K562 (cell line): ENCODE results near the gene GLIPR2. TPM values are rescaled to one million over a fixed set of nuclear protein-coding genes. Genes with fewer than 3 reads are reported as not detected.

Experiments used
- ATAC-seq: fragments of 200-7000 bp; cut with Tn5 transposase; 3 replicates; pipeline ENCODE4 v1.9.1; 2020; ENCODE audit warnings: moderate library complexity
- BruUV-seq: library from RNA; stranded (reverse); fragments of 400-500 nt; replicated peaks from 2 replicates; lab custom pipeline; 2021; lab: Mats Ljungman, UMichigan
- CTCF ChIA-PET: fragments of 300-600 bp; formaldehyde crosslinking; extraction: SDS; loops from one replicate; lab custom pipeline; 2021; ENCODE audit warnings: low intra/inter-chr PET ratio; lab: Yijun Ruan, JAX
- POLR2A ChIA-PET: fragments of 300-600, 350-650 bp; sonication (Branson Sonifier 250); formaldehyde crosslinking; extraction: SDS; loops from one replicate; lab custom pipeline; 2021; ENCODE audit warnings: antibody characterized with exemption, inconsistent platforms; lab: Yijun Ruan, JAX
- DNase-seq, 4 experiments: peaks; one replicate each; pipeline versions ENCODE4 v3.0.0 to v3.0.0-alpha.2; 2011 to 2018; ENCODE audit warnings: low spot score in 3 of 4, mixed read lengths in 3 of 4; ENCODE audit errors: extremely low read depth in 1 of 4
- FAIRE-seq: peaks from 2 replicates; lab custom pipeline; 2011; peaks lifted over from hg19 to GRCh38; lab: Jason Lieb, UNC
- H2AFZ ChIP-seq: 2 replicates; pipeline ENCODE4 v1.6.0; 2011; ENCODE audit warnings: low read depth, low read length, control low read depth, inconsistent platforms
- H3K27ac ChIP-seq: fragments of 200-600 bp; 3 replicates; pipeline ENCODE4 v1.8.0; 2011; ENCODE audit warnings: low read depth, mild to moderate bottlenecking, control low read depth, inconsistent platforms, low read length, moderate library complexity, mixed read lengths; ENCODE audit errors: extremely low read depth
- H3K27me3 ChIP-seq, 2 experiments: fragments of 300-600 bp in 1 of 2; 2 replicates in 1 of 2; 3 replicates in 1 of 2; pipeline versions ENCODE4 v1.6.0 to v1.8.0; 2011; ENCODE audit warnings: inconsistent platforms in 2 of 2, low read length in 2 of 2, mild to moderate bottlenecking in 1 of 2, mixed read lengths in 1 of 2, moderate library complexity in 1 of 2; ENCODE audit not compliant: control insufficient read depth in 2 of 2, insufficient read depth in 2 of 2
- H3K36me3 ChIP-seq: fragments of 300-600 bp; 3 replicates; pipeline ENCODE4 v1.8.0; 2011; ENCODE audit warnings: mild to moderate bottlenecking, low read length, inconsistent platforms; ENCODE audit not compliant: control insufficient read depth, insufficient read depth
- H3K4me1 ChIP-seq, 2 experiments: fragments of 200-600 bp in 1 of 2; replicated peaks in 1 of 2; 2 replicates in 1 of 2; 3 replicates in 1 of 2; pipeline versions ENCODE4 v1.5.1 to v1.8.0; 2011; ENCODE audit warnings: inconsistent platforms in 2 of 2, low read length in 2 of 2, mild to moderate bottlenecking in 1 of 2, mixed read lengths in 1 of 2, moderate library complexity in 1 of 2; ENCODE audit not compliant: control insufficient read depth in 2 of 2, insufficient read depth in 2 of 2
- H3K4me2 ChIP-seq: 2 replicates; pipeline ENCODE4 v1.6.1; 2011; ENCODE audit warnings: low read length, control low read depth, inconsistent platforms, mixed read lengths; ENCODE audit not compliant: insufficient read depth
- H3K4me3 ChIP-seq: fragments of 200-600 bp; sonication (generic), shearing (Covaris generic); 2 replicates; pipeline ENCODE4 v1.5.1; 2016; ENCODE audit warnings: control low read depth, inconsistent platforms
- H3K79me2 ChIP-seq: fragments of 200-600 bp; 3 replicates; pipeline ENCODE4 v1.8.0; 2011; ENCODE audit warnings: low read length, inconsistent platforms; ENCODE audit not compliant: control insufficient read depth, insufficient read depth
- H3K9ac ChIP-seq, 2 experiments: 2 replicates each; pipeline versions ENCODE4 v1.6.0 to v1.6.1; 2011; ENCODE audit warnings: low read depth in 2 of 2, low read length in 2 of 2, control low read depth in 1 of 2, inconsistent platforms in 1 of 2, mild to moderate bottlenecking in 1 of 2, mixed read lengths in 1 of 2; ENCODE audit not compliant: insufficient read depth in 1 of 2
- H3K9me1 ChIP-seq: one replicate; pipeline ENCODE4 v1.6.0; 2011; ENCODE audit warnings: inconsistent platforms, mild to moderate bottlenecking, low read length, moderate library complexity; ENCODE audit not compliant: control insufficient read depth, insufficient read depth
- H3K9me3 ChIP-seq: replicated peaks from 2 replicates; pipeline ENCODE4 v1.5.1; 2011; ENCODE audit warnings: low read depth, low read length, inconsistent platforms; ENCODE audit not compliant: control insufficient read depth, insufficient read depth
- H4K20me1 ChIP-seq: replicated peaks from 2 replicates; pipeline ENCODE4 v1.6.1; 2011; ENCODE audit warnings: low read length, inconsistent platforms, mixed read lengths; ENCODE audit not compliant: control insufficient read depth, insufficient read depth
- HEY1 ChIP-seq: fragments of 250-450 bp; sonication (Bioruptor Pico); IDR thresholded peaks from 2 replicates; pipeline ENCODE4 v1.5.0; 2020; ENCODE audit warnings: mild to moderate bottlenecking, moderate library complexity, borderline replicate concordance
- ID3 ChIP-seq, 2 experiments: fragments of 250-450 bp in 1 of 2; fragments of 450-650 bp in 1 of 2; sonication (Bioruptor Pico) in 1 of 2; IDR thresholded peaks; 2 replicates each; pipeline versions ENCODE4 v1.6.1 to v1.8.0; 2016 to 2021; ENCODE audit warnings: mild to moderate bottlenecking in 2 of 2, moderate library complexity in 2 of 2, missing compliant biosample characterization in 1 of 2, missing genetic modification characterization in 1 of 2
- PHTF2 ChIP-seq: fragments of 250-450 bp; sonication (Bioruptor Pico); IDR thresholded peaks from 2 replicates; pipeline ENCODE4 v1.5.0; 2021; ENCODE audit warnings: mild to moderate bottlenecking
- TAF15 ChIP-seq: fragments of 200-400 bp; formaldehyde crosslinking; IDR thresholded peaks from 2 replicates; pipeline ENCODE4 v1.6.1; 2017; ENCODE audit warnings: mild to moderate bottlenecking, low read depth, low read length, moderate library complexity
- TFE3 ChIP-seq: fragments of 450-650 bp; formaldehyde crosslinking; IDR thresholded peaks from 2 replicates; pipeline ENCODE4 v1.4.0; 2020; ENCODE audit warnings: mild to moderate bottlenecking, mixed read lengths
- XRCC3 ChIP-seq: fragments of 450-650 bp; IDR thresholded peaks from 2 replicates; pipeline ENCODE4 v1.6.1; 2017; ENCODE audit warnings: mild to moderate bottlenecking, moderate library complexity
- ZBTB17 ChIP-seq: fragments of 450-650 bp; formaldehyde crosslinking; IDR thresholded peaks from 2 replicates; pipeline ENCODE4 v1.4.0; 2020; ENCODE audit warnings: mild to moderate bottlenecking
- ZBTB7A ChIP-seq: IDR thresholded peaks from 2 replicates; pipeline ENCODE4 v1.6.1; 2011; ENCODE audit warnings: low read depth, mild to moderate bottlenecking, low read length, moderate library complexity, borderline replicate concordance; ENCODE audit not compliant: control insufficient read depth
- WGBS: fragments of 100-300 bp; shearing (Covaris generic); methylation state at CpG from one replicate; pipeline ENCODE4 v1.1.6; 2016; ENCODE audit warnings: low coverage, mixed read lengths; ENCODE audit not compliant: insufficient coverage; ENCODE audit errors: missing lambda C conversion rate; 5-methylcytosine and 5-hydroxymethylcytosine counted together
- in situ Hi-C: fragments of 300-500 bp; cut with MboI; formaldehyde crosslinking; loops from 4 replicates; pipeline ENCODE4 v1.15.0; 2018; ENCODE audit warnings: inconsistent platforms, mixed read lengths
- intact Hi-C: fragments of 100-400 bp; cut with micrococcal nuclease; formaldehyde crosslinking; loops from 2 replicates; pipeline ENCODE4 v1.14.2; 2022
- polyA plus RNA-seq, 8 experiments: library from polyadenylated mRNA; depleted of rRNA in 4 of 8; stranded (reverse) in 5 of 8; unstranded in 3 of 8; fragments of >200 nt; fragmentation: Nextera tagmentation in 2 of 8; fragmentation: Illumina TruSeq in 1 of 8; extraction: Ambion mirVana in 2 of 8; extraction: Trizol in 1 of 8; gene quantifications; 2 replicates each; pipeline versions ENCODE4 v1.2.1 to v1.2.3, GENCODE V29; 2011 to 2014; ENCODE audit warnings: inconsistent platforms in 1 of 8, missing spikeins in 1 of 8
- total RNA-seq, 7 experiments: library from RNA; depleted of rRNA in 6 of 7; stranded (reverse); fragments of >200 nt in 6 of 7; fragmentation: Illumina TruSeq in 2 of 7; extraction: Trizol in 2 of 7; gene quantifications; 2 replicates each; pipeline versions ENCODE4 v1.2.1 to v1.2.3, GENCODE V29; 2011 to 2021; ENCODE audit warnings: low replicate concordance in 1 of 7

The GLIPR2 gene
- total and polyA plus RNA-seq, 9 of the 15 experiments (the other 6 are each of a cell fraction or from before 2014, with no cell fraction given) = 1.4 to 8.8 (median 2.9) TPM

GRCh38 chr9:36156116-36156515 lies 19.6 kb downstream of the GLIPR2 start:
- WGBS = 93% methylated on average over 3 of the region's 6 CpGs
- Histone ChIP-seq H4K20me1 (no peaks in the 10 kb centered on the region), H3K4me2 (no peak overlapping the region), H3K27ac (no peak overlapping the region), H3K9me3 (0 out of 2 replicates have a peak, but pooled peaks cover 1% of the 10 kb centered on the region), H3K4me3 (no peak overlapping the region), H3K9ac (no peak overlapping the region), H2AFZ (no peak overlapping the region), H3K36me3 (no peaks in the 10 kb centered on the region), H3K27me3 (no peaks in the 10 kb centered on the region), H3K4me1 (peaks cover 0 to 3% of the 10 kb centered on the region in 2 experiments; a peak in 3 of 5 replicates), H3K9me1 (no peaks in the 10 kb centered on the region), H3K79me2 (no peaks in the 10 kb centered on the region)
- ATAC-seq (no peak), DNase-seq (no peak), FAIRE-seq (no peak)
- intact Hi-C loops = no loop called here
- TF ChIP-seq TFE3 (no peak), XRCC3 (no peak), ZBTB17 (CRISPR knock-in tag) (no peak), TAF15 (no peak), HEY1 (no peak), ID3 (CRISPR knock-in tag; IDR thresholded peaks at IDR 0.05) (no peak), ID3 (tag; IDR thresholded peaks at IDR 0.05) (no peak), ZBTB7A (no peak), PHTF2 (CRISPR knock-in tag) (no peak)
- POLR2A ChIA-PET = interaction anchor here (0.7 kb wide), 1 partner anchor 13 kb away, joined by 4 read pairs; no protein-coding TSS in a partner anchor
- CTCF ChIA-PET = no interaction called here
- no TSS peak for BruUV-seq
- in situ Hi-C loops = no loop called here
